Prostate gland (tissue), 2 donors: Measurements from ENCODE around the gene RIPK1. TPM values are rescaled to one million over a fixed set of nuclear protein-coding genes. Genes with fewer than 3 reads are reported as not detected.

ENCODE experiments used
- DNase-seq: peaks from one replicate; pipeline ENCODE4 v3.0.0-alpha.2; 2019; ENCODE audit warnings: low spot score
- H3K27ac ChIP-seq, 2 donors: fragments of 200-600 bp; sonication (generic); 2 replicates each; pipeline ENCODE4 v1.5.1; 2017 to 2019
- H3K27me3 ChIP-seq: fragments of 200-600 bp; sonication (generic); replicated peaks from 2 replicates; pipeline ENCODE4 v1.5.1; 2019; ENCODE audit not compliant: insufficient read depth
- H3K36me3 ChIP-seq, 2 donors: fragments of 200-600 bp; sonication (generic); 1 replicate in 1 of 2; 2 replicates in 1 of 2; pipeline versions ENCODE4 v1.5.1 to v1.8.1; 2017 to 2019
- H3K4me1 ChIP-seq: fragments of 200-600 bp; sonication (generic); replicated peaks from 2 replicates; pipeline ENCODE4 v1.5.1; 2019
- H3K4me3 ChIP-seq, 2 donors: fragments of 200-600 bp; sonication (generic); 2 replicates each; pipeline ENCODE4 v1.5.1; 2017 to 2019
- H3K9me3 ChIP-seq: fragments of 200-600 bp; sonication (generic); 2 replicates; pipeline ENCODE4 v1.5.1; 2017
- CTCF ChIP-seq, 4 experiments: fragments of 200-600 bp in 2 of 4; fragments of 450-650 bp in 2 of 4; sonication (generic) in 2 of 4; IDR thresholded peaks; 1 replicate in 3 of 4; 2 replicates in 1 of 4; pipeline ENCODE4 v1.5.1; 2016 to 2019; ENCODE audit warnings: antibody characterized with exemption in 4 of 4, mild to moderate bottlenecking in 2 of 4, moderate library complexity in 2 of 4
- POLR2A ChIP-seq: fragments of 450-650 bp; IDR thresholded peaks from one replicate; pipeline ENCODE4 v1.6.1; 2016; ENCODE audit warnings: antibody characterized with exemption, mild to moderate bottlenecking
- POLR2AphosphoS5 ChIP-seq: sonication (generic); formaldehyde crosslinking; IDR thresholded peaks from one replicate; pipeline ENCODE4 v1.6.1; 2017; ENCODE audit warnings: antibody characterized with exemption
- WGBS: methylation state at CpG from one replicate; pipeline ENCODE4 v1.1.5; 2018; 5-methylcytosine and 5-hydroxymethylcytosine counted together
- intact Hi-C: fragments of 100-400 bp; cut with DNase I; formaldehyde crosslinking; loops from one replicate; pipeline ENCODE4 v1.14.2; 2022
- total RNA-seq, 2 donors: library from RNA; depleted of rRNA; stranded (reverse); fragments of >200 nt; gene quantifications; one replicate each; pipeline ENCODE4 v1.1.0, GENCODE V29; 2016

The RIPK1 gene
- total RNA-seq, 2 donors from 2014 or later: 21.3 to 23.0 TPM

- Histone ChIP-seq H3K36me3 (no peaks in the 10 kb centered on the region), H3K27ac (no peak overlapping the region), H3K4me3 (no peak overlapping the region), H3K9me3 (no peaks in the 10 kb centered on the region), H3K27me3 (no peaks in the 10 kb centered on the region), H3K4me1 (peaks cover 11% of the 10 kb centered on the region)
- TF ChIP-seq POLR2A (no peak), CTCF (IDR thresholded peaks at IDR 0.05) (no peak), POLR2AphosphoS5 (no peak)
- intact Hi-C loops: no loop called here
- DNase-seq: no peak
- WGBS: 42% methylated on average over 1 of the region's 1 CpG
Measured at GRCh38 chr6:3138341-3138740, 70.0 kb downstream of the RIPK1 start.

GRCh38 chr6:3139090-3139903 is 71.0 kb downstream of the RIPK1 start:
- no peaks in the 10 kb centered on the region for H3K36me3 ChIP-seq
- H3K4me1 ChIP-seq: peaks cover 11% of the 10 kb centered on the region
- H3K4me3 ChIP-seq: no peak overlapping the region
- no peaks in the 10 kb centered on the region for H3K27me3 ChIP-seq
- peak; percentile 85 for DNase-seq
- H3K27ac ChIP-seq: peak overlapping the region in 1 of 2 donors; percentile 20
- H3K9me3 ChIP-seq: no peaks in the 10 kb centered on the region
- intact Hi-C loops: no loop called here
- TF ChIP-seq CTCF (IDR thresholded peaks at IDR 0.05) (no peak), POLR2A (no peak), POLR2AphosphoS5 (peak; percentile 94)
- 34% methylated on average over 14 of the region's 14 CpGs for WGBS

- intact Hi-C loops: no loop called here
- WGBS: 96% methylated on average over 20 of the region's 20 CpGs
- Histone ChIP-seq H3K27ac (no peak overlapping the region), H3K36me3 (no peaks in the 10 kb centered on the region), H3K9me3 (no peaks in the 10 kb centered on the region), H3K4me1 (peaks cover 11% of the 10 kb centered on the region), H3K27me3 (no peaks in the 10 kb centered on the region), H3K4me3 (no peak overlapping the region)
- DNase-seq: no peak
- no peak for TF ChIP-seq CTCF (IDR thresholded peaks at IDR 0.05)
- TF ChIP-seq POLR2A: no peak
- no peak for TF ChIP-seq POLR2AphosphoS5
Measured at GRCh38 chr6:3140201-3140600, 71.9 kb downstream of the RIPK1 start.

- TF ChIP-seq POLR2A: no peak
- no peak for TF ChIP-seq POLR2AphosphoS5
- TF ChIP-seq CTCF (IDR thresholded peaks at IDR 0.05): no peak
- no peaks in the 10 kb centered on the region for H3K9me3 ChIP-seq
- H3K36me3 ChIP-seq: no peaks in the 10 kb centered on the region
- H3K27ac ChIP-seq: no peak overlapping the region
- intact Hi-C loops: no loop called here
- peaks cover 11% of the 10 kb centered on the region for H3K4me1 ChIP-seq
- no peak for DNase-seq
- H3K27me3 ChIP-seq: no peaks in the 10 kb centered on the region
- H3K4me3 ChIP-seq: no peak overlapping the region
Measured at GRCh38 chr6:3142536-3142935, 74.2 kb downstream of the RIPK1 start.

GRCh38 chr6:3143158-3143557 is 74.9 kb downstream of the RIPK1 start:
- Histone ChIP-seq H3K27ac (no peak overlapping the region), H3K9me3 (no peaks in the 10 kb centered on the region), H3K27me3 (no peaks in the 10 kb centered on the region), H3K36me3 (no peaks in the 10 kb centered on the region), H3K4me1 (peaks cover 11% of the 10 kb centered on the region), H3K4me3 (no peak overlapping the region)
- WGBS: 88% methylated on average over 6 of the region's 6 CpGs
- intact Hi-C loops: no loop called here
- no peak for DNase-seq
- TF ChIP-seq POLR2A (no peak), CTCF (IDR thresholded peaks at IDR 0.05) (no peak), POLR2AphosphoS5 (no peak)
